ENCODE results near the gene TUT7.
"Not testable (repeated sequence)": the region's sequence is repeated elsewhere in the genome, so short reads cannot be mapped to it uniquely, and the experiment has no call there.

The TUT7 gene

GRCh38 chr9:86350006-86350760 is 4.0 kb downstream of the TUT7 start:
- DNase-seq: no peak

DNA sequence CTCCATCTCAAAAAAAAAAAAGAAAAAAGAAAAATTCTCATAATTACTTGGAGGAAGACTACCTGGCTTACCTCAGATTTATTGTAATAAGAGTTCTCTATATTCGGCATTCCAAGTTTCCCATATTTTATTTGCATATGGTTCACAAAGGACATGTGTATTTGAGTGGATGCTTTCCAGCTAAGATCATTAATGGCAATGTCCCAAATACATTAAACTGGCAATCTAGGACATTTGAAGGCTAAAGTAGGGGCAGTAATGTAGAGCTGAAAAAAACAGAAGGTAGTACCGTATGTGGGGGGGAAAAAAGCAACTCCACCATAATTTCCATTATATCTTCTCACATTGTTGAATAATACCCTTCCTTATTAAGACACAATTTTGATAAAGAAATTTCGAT is 4.9 kb downstream of the TUT7 start:
- no peak for DNase-seq

- no peak for DNase-seq
These were observed 6.2 kb downstream of the TUT7 start for GRCh38 chr9:86347991-86348390.

DNA sequence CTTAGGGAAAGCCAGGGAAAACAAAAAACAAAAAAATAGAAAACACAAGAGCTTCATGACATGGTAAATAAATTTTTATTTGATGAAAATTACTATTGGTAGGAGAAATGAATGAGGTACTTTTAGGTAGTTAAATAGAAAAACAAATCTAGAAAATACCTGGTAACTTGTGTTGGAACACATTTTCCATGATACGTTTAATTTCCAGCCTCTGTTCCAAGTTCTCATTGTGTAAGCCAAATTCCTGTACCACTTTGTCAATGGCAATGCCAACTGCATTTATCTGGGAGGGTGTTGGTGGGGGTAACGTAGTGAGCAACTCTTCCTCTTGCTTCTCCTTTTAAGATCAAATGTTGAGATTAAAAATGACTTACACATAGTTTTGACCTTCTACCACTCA is 9.4 kb downstream of the TUT7 start:
- no peak for DNase-seq

DNA sequence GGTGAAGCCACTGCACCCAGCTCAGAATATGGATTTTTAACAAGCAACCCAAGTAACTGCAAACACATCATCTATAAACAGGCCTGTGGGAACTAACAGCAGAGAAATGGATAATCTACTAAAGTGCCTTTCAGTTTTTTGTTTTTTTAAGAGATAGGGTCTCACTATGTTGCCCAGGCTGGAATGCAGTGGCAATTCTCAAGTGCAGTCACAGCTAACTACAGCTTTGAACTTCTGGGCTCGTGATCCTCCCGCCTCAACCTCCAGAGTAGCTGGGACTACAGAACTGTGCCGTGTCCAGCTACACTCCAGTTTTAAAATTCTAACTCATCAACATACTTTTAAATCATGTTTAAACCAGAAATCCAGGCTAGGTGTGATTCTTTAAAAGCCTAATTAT is 11.9 kb downstream of the TUT7 start:
- no peak for DNase-seq

- DNase-seq: no peak
These were observed 13.2 kb downstream of the TUT7 start for GRCh38 chr9:86341007-86341491.

- DNase-seq: no peak
These were observed 13.7 kb downstream of the TUT7 start for GRCh38 chr9:86340356-86341006.

DNA sequence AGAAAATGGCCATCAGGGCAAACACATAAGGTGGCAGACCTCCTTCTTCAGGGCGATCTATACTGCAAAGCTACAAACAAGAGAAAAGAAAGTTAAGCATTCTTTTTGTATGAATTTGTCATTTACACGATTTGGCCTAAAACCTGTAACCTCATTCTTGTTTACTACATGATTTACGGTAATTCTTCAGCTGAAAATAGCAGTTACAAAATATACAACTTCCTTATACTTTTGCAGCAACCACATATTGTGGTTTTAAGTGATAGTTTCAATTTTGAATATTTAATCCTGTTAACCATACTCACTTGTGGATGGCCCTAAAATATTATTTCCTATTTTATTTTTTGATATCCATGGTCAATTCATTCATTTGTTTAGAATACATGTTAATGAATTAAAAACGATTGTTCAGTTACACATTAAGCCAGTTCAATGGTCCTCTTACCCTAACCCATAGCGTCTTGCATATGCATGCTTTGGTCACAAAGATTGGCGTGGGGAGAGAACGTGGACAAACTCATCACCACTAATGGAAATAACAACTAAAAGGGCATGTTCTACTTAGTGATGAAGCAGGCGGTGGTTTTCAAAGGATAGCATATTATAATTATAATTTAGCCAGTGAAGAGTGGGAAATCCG is 16.6 kb downstream of the TUT7 start:
- no peak for DNase-seq

- no peak for DNase-seq
These were observed 18.2 kb downstream of the TUT7 start for GRCh38 chr9:86336058-86336457.

- DNase-seq: no peak
These were observed 20.6 kb downstream of the TUT7 start for GRCh38 chr9:86333651-86334050.

DNA sequence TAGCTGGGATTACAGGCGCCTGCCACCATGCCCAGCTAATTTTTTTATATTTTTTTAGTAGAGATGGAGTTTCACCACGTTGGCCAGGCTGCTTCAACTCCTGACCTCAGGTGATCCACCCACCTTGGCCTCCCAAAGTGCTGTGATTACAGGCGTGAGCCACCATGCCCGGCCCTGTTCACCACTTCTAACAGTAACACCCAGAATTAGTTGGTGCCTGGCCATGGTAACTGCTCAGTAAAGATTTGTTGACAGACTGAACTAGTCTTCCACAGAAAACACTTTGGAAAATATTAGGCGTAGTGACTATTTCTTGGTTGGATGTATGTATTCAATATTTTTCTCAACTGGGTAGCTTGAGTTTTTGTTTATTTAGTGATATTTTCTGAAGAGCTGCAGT is 24.0 kb downstream of the TUT7 start:
- DNase-seq: no peak

DNA sequence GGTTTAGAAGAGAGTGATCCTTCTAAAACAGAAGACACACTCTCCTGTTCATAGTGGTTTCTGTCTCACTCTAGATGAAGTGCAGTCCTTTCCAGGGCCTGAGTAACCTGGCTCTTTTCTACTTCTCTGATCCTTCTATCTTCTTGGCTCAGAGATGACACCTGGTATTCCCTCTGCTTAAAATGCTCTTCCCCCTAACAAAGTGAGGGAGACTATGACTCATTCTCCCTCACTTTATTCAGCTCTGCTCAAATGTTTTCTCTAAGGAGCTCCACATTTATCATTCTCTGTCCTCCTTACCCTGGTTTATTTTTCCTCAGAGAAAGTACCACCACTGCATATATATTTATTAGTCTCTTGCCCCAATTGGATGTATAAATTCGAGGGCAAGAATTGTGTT is 24.6 kb downstream of the TUT7 start:
- no peak for DNase-seq

- no peak for DNase-seq
These were observed 26.1 kb downstream of the TUT7 start for GRCh38 chr9:86328156-86328555.

GRCh38 chr9:86326536-86326935 is 27.7 kb downstream of the TUT7 start:
- DNase-seq: no peak

DNA sequence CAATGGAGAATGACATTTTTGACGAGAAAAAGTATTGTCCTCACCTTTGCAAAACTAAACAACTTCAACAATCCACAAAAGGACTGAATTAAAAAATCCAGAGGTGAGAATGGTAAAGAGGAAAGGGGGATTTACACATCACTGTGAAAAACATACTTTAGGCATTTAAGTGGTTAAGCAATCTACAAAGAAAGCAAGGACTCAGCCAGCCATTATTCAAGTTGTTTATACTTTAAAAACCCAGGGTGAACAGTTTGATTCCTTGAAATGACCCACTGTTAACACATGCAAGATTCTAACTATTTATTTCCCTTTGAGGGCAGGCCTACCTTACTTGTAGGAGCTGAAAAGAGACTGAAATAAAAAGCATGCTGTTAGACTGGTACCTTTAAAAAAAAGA is 29.3 kb downstream of the TUT7 start:
- no peak for DNase-seq

GRCh38 chr9:86324308-86324707 is 29.9 kb downstream of the TUT7 start:
- no peak for DNase-seq

- DNase-seq: no peak
These were observed 31.1 kb downstream of the TUT7 start for GRCh38 chr9:86322973-86323644.

- no peak for DNase-seq
These were observed 32.8 kb downstream of the TUT7 start for GRCh38 chr9:86321373-86321772.

DNA sequence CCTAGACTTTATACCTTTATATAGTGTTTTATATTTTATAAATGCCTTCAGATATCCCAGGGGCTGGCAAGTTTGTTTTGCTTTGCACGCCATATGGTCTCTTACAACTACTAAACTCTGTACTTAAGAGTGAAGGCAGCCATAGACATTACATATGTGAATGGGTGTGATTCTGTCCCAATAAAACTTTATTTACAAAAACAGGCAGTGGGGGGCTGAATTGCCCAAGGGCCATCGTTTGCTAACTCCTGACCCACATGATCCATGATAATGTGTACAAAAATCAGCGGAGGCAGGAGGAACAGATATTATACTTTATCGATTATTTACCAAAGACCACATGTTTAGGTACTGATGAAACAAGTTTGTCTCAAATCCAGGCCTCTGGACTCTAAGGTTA is 36.0 kb downstream of the TUT7 start:
- DNase-seq: no peak

DNA sequence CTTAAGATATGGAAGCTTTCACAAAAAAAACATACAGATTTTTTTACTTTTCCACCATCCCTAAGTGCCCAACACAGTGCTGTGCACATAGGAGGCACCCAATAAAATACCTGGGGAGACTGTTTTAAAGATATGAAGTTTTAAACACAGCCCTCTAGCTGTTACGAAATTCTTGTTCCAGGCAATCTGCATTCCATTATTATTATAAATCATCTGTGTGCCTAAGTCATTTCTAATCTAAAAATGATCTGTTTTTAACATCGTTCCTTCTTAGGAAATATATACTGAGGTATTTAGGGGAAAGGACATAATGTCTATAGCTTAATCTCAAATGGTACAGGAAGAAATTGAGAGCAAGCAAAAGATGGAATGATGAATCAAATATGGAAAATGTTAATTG is 39.1 kb downstream of the TUT7 start:
- no peak for DNase-seq

- DNase-seq: not testable (repeated sequence)
These were observed 41.3 kb downstream of the TUT7 start for GRCh38 chr9:86312959-86313358.

GRCh38 chr9:86308687-86309086 is 45.5 kb downstream of the TUT7 start:
- no peak for DNase-seq

- DNase-seq: no peak
These were observed 49.9 kb downstream of the TUT7 start for GRCh38 chr9:86304236-86304730.
